A549 (cell line): ENCODE results near the gene THOC7.

ENCODE experiments used
- CHD2 ChIP-seq: fragments of 150-350 bp; IDR thresholded peaks from 2 replicates; pipeline ENCODE4 v1.6.1; 2014; ENCODE audit warnings: low read length; ENCODE audit not compliant: partially characterized antibody
- CTCF ChIP-seq: fragments of >200 bp; sonication (Bioruptor Twin); formaldehyde crosslinking; IDR thresholded peaks from 3 replicates; pipeline ENCODE4 v1.5.1; 2016
- MAZ ChIP-seq: fragments of 150-350 bp; IDR thresholded peaks from 2 replicates; pipeline ENCODE4 v1.6.1; 2014; ENCODE audit warnings: antibody characterized with exemption, low read depth, low read length, borderline replicate concordance
- PBX3 ChIP-seq: IDR thresholded peaks from 2 replicates; pipeline ENCODE4 v1.6.1; 2012
- POLR2A ChIP-seq: IDR thresholded peaks from 2 replicates; pipeline ENCODE4 v1.6.1; 2012; ENCODE audit warnings: mild to moderate bottlenecking, low read length
- ZFP36 ChIP-seq: fragments of 450-650 bp; IDR thresholded peaks from 2 replicates; pipeline ENCODE4 v1.6.1; 2014; ENCODE audit warnings: borderline replicate concordance; ENCODE audit not compliant: partially characterized antibody

- TF ChIP-seq PBX3 (no peak), POLR2A (no peak), CTCF (no peak), ZFP36 (no peak), MAZ (no peak), CHD2 (no peak)
These were observed 10.5 kb downstream of the THOC7 start for GRCh38 chr3:63853106-63853505.
